SIG-M5 treated with dmso at 0.1 percent for 504 hours (cell line): ENCODE data around the gene SATB1.

Experiments
- DNase-seq: peaks from one replicate; lab custom pipeline; 2025; ENCODE audit not compliant: unreplicated experiment; lab: John Stamatoyannopoulos, UW

The SATB1 gene

GRCh38 chr3:18432752-18433151 is 7.6 kb upstream of the SATB1 start:
- DNase-seq: no peak

- DNase-seq: no peak
These were observed 6.1 kb upstream of the SATB1 start for GRCh38 chr3:18431266-18431665.

GRCh38 chr3:18428991-18429745 is 4.0 kb upstream of the SATB1 start:
- no peak for DNase-seq

GRCh38 chr3:18428036-18428435 is 2.9 kb upstream of the SATB1 start:
- no peak for DNase-seq

GRCh38 chr3:18426597-18427193 is 1.6 kb upstream of the SATB1 start:
- DNase-seq: no peak

GRCh38 chr3:18425641-18426257 is 610 bp upstream of the SATB1 start:
- no peak for DNase-seq

- no peak for DNase-seq
These were observed 868 bp downstream of the SATB1 start for GRCh38 chr3:18424213-18424728.

GRCh38 chr3:18423401-18424212 is 1.5 kb downstream of the SATB1 start:
- peak; percentile 63 for DNase-seq

GRCh38 chr3:18422972-18423371 is 2.2 kb downstream of the SATB1 start:
- no peak for DNase-seq

- DNase-seq: no peak
These were observed 4.6 kb downstream of the SATB1 start for GRCh38 chr3:18420555-18420954.

- no peak for DNase-seq
These were observed 5.9 kb downstream of the SATB1 start for GRCh38 chr3:18419232-18419631.

GRCh38 chr3:18417904-18418572 is 7.1 kb downstream of the SATB1 start:
- no peak for DNase-seq

GRCh38 chr3:18416332-18416731 is 8.8 kb downstream of the SATB1 start:
- DNase-seq: no peak

- no peak for DNase-seq
These were observed 9.3 kb downstream of the SATB1 start for GRCh38 chr3:18415839-18416238.

- DNase-seq: no peak
These were observed 10.0 kb downstream of the SATB1 start for GRCh38 chr3:18415167-18415566.

GRCh38 chr3:18412684-18413083 is 12.5 kb downstream of the SATB1 start:
- DNase-seq: no peak

GRCh38 chr3:18411541-18411940 is 13.6 kb downstream of the SATB1 start:
- no peak for DNase-seq

GRCh38 chr3:18410205-18410604 is 14.9 kb downstream of the SATB1 start:
- no peak for DNase-seq

- no peak for DNase-seq
These were observed 15.9 kb downstream of the SATB1 start for GRCh38 chr3:18409266-18409665.

- DNase-seq: no peak
These were observed 20.0 kb downstream of the SATB1 start for GRCh38 chr3:18405141-18405540.

- no peak for DNase-seq
These were observed 22.1 kb downstream of the SATB1 start for GRCh38 chr3:18403061-18403460.
